NCI-H2081 (cell line): Measurements from ENCODE around the gene PSMA8.
"Not testable (repeated sequence)": the region's sequence is repeated elsewhere in the genome, so short reads cannot be mapped to it uniquely, and the experiment has no call there.

Experiments used
- DNase-seq, 2 experiments: peaks; one replicate each; lab custom pipeline; 2025; lab: John Stamatoyannopoulos, UW

Gene PSMA8

GRCh38 chr18:26176134-26176533 lies 42.5 kb downstream of the PSMA8 start:
- DNase-seq, result no peak

DNA sequence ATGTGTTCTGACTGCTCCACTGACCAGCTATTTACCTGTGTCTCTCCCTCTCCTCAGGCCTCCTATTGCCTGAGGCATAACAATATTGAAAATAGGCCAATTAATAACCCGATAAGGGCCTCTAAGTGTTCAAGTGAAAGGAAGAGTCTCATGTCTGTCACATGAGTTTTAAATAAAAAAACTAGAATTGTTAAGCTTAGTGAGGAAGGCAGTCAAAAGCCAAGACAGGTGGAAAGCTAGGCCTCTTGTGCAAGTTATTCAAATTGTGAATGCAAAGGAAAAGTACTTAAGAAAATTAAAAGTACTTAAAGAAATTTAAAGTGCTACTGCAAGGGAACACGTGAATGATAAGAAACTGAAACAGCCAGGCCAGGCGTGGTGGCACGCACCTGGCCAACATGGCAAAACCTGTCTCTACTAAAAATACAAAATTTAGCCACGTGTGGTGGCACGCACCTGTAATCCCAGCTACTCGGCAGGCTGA lies 47.7 kb downstream of the PSMA8 start:
- no peak for DNase-seq

GRCh38 chr18:26183395-26184112 lies 49.9 kb downstream of the PSMA8 start:
- DNase-seq, result no peak

- DNase-seq, result no peak
These were observed 51.6 kb downstream of the PSMA8 start for GRCh38 chr18:26185267-26185666.

DNA sequence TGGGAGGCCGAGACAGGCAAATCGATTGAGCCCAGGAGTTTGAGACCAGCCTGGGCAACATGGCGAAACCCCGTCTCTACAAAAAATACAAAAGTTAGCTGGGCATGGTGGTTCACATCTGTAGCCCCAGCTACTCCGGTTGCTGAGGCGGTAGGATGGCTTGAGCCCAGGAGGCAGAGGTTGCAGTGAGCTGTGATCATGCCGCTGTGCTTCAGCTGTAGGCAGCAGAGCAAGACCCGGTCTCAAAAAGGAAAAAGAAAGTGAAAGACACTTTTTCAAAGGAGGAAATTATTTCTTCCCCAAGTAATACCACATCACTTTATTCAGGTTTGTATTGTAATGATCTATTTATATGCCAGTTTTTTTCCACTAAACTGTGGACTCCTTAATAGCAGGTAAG lies 56.8 kb downstream of the PSMA8 start:
- no peak for DNase-seq

DNA sequence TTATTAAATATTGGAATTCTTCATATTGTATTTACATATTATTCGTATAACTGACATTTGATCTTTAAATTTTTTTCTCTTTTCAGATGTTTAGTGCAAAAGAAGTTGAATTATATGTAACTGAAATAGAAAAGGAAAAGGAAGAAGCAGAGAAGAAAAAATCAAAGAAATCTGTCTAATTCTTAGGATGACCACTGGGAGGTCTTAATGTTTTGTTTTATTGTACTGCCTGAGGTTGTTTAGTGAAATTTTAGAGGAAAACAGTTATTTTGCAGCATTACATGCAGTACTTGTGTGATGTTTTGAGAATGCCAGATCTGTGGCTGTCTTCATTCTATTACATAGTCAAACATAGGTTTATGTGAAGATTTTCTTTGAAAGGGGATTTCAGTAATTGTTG lies 58.6 kb downstream of the PSMA8 start:
- DNase-seq, result no peak

DNA sequence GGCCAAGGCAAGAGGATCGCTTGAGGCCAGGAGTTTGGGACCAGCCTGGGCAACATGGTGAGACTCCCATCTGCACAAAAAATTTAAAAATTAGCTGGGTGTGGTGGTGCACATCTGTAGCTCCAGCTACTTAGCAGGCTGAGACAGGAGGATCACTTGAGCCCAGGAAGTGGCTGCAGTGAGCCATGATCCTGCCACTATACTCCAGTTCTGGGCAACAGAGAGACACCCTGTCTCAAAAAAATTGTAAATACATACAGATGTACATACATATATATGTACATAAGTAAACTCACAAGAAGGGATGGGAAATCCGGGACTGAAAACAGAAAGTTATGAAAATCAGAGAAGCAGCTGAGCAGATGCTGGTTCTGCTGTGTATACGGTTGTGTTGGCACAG lies 62.9 kb downstream of the PSMA8 start:
- no peak for DNase-seq

- not testable (repeated sequence) for DNase-seq
These were observed 68.3 kb downstream of the PSMA8 start for GRCh38 chr18:26202001-26202400.

DNA sequence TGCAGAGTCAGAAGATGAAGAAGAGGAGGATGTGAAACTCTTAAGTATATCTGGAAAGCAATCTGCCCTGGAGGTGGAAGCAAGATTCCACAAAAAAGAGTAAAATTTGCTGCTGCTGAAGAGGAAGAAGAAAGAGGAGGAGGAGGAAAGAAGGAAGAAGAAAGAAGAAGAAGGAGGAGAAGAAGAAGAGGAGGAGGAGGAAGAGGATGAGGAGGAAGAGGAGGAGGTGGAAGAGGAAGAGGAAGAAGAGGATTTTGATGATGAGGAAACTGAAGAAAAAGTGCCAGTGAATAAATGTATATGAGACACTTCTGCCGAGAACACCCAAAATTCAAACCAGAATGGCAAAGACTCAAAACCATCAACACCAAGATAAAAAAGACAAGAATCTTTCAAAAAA lies 71.6 kb downstream of the PSMA8 start:
- DNase-seq, result no peak

DNA sequence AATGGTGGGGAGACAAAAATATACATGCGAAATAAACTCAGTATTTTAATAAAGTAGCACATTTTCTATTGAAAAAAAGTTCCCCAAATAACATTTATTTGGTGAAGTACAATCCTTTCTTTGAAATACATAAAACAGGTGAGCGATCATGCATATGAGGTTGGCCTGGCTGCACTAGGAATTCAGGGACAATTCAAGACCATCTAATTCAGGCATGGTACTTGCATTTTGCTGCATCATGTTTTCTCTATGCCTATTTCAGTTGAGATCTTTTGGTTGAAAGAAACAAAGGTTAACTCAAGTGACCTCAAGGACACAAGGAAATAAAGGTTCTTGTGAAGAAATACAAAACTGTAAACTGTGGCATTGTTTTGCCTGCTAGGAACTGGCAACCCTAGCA lies 72.8 kb downstream of the PSMA8 start:
- DNase-seq, result no peak

DNA sequence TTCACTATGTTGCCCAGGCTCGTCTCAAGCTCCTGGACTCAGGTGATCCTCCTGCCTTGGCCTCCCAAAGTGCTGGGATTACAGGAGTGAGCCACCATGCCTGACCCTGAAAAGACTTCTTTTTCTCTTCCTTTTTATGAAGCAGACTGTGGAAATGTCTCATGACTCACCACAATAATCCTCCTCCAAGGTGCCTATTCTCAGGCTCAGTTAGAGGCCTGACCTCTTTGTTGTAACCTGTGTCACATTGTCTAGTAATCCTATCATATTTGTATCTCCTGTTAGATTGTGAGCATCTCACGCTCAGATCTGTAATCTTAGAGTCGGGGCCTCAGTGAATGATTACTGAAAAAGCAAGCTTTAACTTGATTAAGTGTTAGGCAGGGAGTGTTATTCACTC lies 74.3 kb downstream of the PSMA8 start:
- no peak for DNase-seq

- DNase-seq, result no peak
These were observed 75.3 kb downstream of the PSMA8 start for GRCh38 chr18:26208977-26209376.

- DNase-seq, result no peak
These were observed 76.5 kb downstream of the PSMA8 start for GRCh38 chr18:26210147-26210546.

GRCh38 chr18:26215247-26215970 lies 81.7 kb downstream of the PSMA8 start:
- DNase-seq, result no peak

DNA sequence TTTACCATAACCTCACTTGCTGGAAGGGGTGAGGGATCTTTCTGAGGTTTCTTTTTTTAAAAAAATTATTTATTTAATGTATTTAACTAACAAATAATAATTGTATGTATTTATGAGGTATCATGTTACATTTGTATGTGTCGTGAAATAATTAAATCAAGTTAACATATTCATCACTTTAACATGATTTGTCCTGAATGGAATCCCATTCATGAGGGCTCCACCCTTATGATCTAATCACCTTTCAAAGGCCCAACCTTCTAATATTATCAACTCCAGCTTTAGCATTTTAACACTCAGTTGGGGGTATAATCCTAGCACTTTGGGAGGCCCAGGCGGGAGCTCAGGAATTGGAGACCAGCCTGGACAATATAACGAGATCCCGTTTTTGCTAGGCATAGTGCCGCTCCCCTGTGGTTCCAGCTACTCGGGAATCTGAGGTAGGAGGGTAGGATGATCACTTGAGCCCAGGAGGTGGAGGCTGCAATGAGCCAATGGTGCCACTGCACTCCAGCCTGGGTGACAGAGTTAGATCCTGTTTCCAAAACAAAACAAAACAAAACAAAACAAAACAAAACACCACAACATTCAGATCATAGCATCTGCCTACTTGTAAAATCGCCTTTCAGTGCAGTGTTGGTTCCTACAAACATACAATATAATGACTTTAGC lies 91.5 kb downstream of the PSMA8 start:
- DNase-seq, result no peak

DNA sequence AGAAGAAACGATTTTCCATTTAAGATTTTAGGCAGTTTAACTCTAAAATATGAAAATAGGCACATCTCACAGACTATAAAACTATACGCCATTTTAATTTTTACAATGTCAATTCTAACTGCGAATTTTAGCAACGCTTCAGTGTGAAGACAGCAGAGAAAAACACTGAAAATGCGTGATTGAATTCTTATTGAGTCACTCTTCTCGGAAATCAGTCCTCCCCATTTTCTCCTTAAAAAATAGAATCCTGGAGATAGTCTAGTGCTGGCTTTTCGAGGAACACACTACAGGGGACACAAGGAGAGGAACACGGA lies 92.2 kb downstream of the PSMA8 start:
- DNase-seq, result no peak

GRCh38 chr18:26226229-26227050 lies 92.8 kb downstream of the PSMA8 start, which contains the start of gene TAF4B:
TSS of gene TAF4B (plus strand) at chr18:26226445. CDS start at chr18:26226934, 489 bp downstream.
- peak; percentile 93 to 95 for DNase-seq

GRCh38 chr18:26227051-26227670 lies 93.5 kb downstream of the PSMA8 start:
- peak in 1 of 2 experiments; percentile 32 for DNase-seq

GRCh38 chr18:26228562-26229260 lies 95.0 kb downstream of the PSMA8 start:
- DNase-seq, result no peak

GRCh38 chr18:26230497-26230896 lies 96.8 kb downstream of the PSMA8 start:
- DNase-seq, result no peak

DNA sequence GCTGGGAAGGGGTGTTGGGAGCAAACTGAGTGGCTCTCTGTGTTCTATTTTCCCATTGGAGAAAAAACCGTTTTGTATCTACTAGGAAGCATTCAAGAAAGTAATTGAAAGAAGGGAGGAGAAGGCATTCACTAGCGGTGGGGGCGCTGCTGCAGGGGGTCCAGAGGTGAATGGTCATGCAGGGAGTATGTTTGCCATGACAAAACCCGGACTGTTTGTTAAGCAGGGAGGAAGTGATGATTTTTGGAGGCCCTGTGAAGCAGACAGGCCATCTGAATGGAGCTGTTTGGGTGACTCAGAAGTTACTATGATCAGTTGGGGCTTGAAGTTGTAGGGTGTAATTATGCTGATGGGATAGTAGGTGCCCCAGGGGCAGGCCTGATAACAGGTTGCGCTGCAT lies 99.5 kb downstream of the PSMA8 start:
- peak in 1 of 2 experiments; percentile 18 for DNase-seq
